HG03139 (cell line): ENCODE results near the gene FREM1.
"Not testable (repeated sequence)": the region's sequence is repeated elsewhere in the genome, so short reads cannot be mapped to it uniquely, and the experiment has no call there.

Experiments used
- ATAC-seq: cut with Tn5 transposase; IDR thresholded peaks from one replicate; pipeline ENCODE4 v1.9.1; 2021; ENCODE audit not compliant: unreplicated experiment

Gene FREM1, protein sequence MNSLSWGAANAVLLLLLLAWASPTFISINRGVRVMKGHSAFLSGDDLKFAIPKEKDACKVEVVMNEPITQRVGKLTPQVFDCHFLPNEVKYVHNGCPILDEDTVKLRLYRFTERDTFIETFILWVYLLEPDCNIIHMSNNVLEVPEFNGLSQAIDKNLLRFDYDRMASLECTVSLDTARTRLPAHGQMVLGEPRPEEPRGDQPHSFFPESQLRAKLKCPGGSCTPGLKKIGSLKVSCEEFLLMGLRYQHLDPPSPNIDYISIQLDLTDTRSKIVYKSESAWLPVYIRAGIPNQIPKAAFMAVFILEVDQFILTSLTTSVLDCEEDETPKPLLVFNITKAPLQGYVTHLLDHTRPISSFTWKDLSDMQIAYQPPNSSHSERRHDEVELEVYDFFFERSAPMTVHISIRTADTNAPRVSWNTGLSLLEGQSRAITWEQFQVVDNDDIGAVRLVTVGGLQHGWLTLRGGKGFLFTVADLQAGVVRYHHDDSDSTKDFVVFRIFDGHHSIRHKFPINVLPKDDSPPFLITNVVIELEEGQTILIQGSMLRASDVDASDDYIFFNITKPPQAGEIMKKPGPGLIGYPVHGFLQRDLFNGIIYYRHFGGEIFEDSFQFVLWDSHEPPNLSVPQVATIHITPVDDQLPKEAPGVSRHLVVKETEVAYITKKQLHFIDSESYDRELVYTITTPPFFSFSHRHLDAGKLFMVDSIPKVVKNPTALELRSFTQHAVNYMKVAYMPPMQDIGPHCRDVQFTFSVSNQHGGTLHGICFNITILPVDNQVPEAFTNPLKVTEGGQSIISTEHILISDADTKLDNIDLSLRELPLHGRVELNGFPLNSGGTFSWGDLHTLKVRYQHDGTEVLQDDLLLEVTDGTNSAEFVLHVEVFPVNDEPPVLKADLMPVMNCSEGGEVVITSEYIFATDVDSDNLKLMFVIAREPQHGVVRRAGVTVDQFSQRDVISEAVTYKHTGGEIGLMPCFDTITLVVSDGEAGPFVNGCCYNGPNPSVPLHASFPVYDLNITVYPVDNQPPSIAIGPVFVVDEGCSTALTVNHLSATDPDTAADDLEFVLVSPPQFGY (N-terminal part only)

DNA sequence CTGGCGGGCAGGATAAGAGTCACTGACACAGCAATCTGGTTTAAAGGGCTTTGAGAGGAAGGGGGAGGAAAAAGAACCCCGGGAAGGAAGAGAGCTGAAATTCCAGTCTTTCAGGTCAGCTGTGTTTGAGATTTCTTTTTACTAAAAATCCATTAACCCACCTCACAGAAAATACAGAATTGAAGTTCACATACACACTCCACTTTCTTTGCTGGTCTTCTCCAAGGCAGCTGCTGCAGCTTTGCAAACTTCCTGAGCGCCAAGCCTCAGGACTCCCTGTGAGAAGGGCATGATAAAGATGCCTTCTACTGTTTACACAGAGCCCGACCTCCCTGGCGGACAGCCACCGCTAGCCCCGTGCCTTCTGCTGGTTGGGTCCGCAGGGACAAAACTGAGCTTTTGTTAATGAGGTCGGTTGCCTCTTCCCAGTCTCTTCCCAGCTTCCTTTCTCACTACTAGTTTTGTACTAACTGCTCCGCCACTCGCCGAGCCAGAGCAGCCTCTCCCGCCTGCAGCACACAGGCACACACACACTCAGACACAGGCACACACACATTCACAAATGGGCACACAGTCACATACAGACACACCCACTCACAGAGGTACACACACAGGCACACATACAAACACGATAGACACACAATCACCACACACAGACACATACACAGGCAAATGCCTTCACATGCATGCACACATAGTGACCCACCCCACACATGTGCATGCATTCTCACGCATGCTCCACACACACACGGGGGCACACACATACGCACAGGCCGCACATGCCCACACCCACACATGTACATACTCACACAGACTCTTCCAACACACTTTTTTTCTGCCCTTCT is at the start of gene FREM1:
Gene FREM1 (minus strand): TSS at position 468 of the 845 bp plus-strand sequence. CDS start 41,451 bp downstream, outside the sequence.
- no peak for ATAC-seq

DNA sequence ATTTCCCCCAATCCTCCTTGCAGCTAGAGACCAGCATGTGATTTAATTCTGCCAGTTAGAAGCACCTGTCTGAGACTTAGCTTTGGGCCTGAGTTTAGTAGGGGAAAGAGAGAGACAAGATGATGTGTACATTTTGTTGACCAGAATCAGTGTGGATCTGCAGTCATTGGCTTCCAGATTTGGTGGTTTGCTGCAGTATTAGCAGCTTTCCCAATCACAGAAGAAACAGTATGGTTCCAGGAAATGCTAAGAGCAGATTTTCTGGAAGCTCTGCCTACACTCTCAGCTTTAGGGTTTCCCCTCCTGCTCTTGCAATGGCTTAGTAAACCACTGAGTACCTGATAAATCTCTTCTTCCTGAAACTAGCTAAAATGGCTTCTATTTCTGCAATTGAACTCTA is 48.8 kb upstream of the FREM1 start:
- ATAC-seq, result no peak

DNA sequence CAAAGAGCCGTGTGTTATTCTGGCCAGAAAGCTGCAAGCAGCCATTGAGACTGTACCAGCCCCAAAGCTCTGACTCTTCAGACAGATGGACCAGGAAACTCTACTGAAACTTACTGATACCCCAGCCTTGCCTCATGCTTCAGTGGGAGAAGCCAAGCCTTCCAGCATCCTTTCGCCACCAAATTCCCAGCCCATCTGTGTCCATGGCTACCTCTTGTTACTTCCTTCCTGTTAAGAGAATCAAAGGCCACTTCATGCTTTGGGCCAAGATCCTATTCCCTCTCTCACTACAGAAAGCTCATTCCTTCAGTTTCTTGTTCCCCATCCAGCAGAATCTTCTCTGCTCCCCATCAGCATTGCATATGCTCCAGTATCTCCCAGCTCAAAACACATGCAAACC is 46.9 kb upstream of the FREM1 start:
- ATAC-seq, result no peak

GRCh38 chr9:14956208-14956607 is 46.0 kb upstream of the FREM1 start:
- ATAC-seq, result no peak

GRCh38 chr9:14945351-14945750 is 35.1 kb upstream of the FREM1 start:
- ATAC-seq, result no peak

GRCh38 chr9:14941501-14942405 is 31.5 kb upstream of the FREM1 start:
- no peak for ATAC-seq

DNA sequence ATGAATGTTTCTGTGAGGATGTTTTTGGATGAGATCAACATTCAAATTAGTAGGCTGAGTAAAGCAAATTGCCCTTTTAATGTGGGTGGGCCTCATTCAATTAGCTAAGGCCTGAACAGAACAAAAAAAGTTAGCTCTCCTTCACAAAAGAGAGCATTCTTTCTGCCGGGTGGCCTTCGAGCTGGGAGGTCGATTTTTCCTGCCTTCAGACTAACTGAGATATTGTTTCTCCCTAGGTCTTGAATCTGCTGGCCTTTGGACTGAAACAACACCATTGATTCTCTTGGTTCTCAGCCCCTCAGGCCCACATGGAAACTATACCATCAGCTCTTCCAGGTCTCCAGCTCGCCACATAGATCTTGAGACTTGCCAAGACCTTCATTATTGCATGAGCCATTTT is 29.1 kb upstream of the FREM1 start:
- ATAC-seq, result no peak

DNA sequence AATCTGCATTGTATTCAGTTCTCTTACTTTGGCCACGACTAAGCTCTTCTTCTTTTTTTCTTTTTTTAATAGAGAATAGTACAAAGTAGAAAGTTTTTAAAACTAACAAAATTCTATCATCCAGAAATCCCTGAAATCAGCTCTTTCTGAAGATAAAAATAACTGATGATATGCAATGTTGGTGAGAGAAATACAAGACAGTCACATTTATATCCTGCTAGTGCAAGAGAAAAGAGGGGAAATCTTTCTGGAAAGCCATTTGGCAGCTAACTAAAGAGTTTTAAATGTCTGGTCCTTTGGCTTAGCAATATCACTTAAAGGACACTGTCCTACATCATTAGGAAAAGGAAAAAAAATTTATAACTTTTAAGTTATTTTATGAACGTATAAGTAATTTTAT is 27.0 kb upstream of the FREM1 start:
- no peak for ATAC-seq

DNA sequence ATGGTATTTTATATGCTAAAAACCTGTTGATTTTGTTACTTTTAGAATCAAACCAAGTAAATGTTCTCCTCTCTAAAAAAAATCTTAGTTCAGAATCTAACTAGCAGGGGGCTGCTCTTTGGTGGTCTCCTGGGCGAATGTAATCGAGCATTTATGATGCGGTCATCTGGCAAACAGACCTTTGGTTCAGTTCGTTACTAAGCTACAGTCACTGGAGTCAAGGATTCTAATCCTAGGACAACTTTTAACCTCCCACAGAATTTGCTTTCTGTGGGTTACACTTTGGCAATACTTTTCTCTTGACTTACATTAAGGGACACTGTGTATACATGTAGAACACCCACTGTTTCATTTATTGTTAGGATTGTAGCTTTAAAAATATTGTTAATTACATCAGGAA is 26.3 kb upstream of the FREM1 start:
- ATAC-seq, result no peak

GRCh38 chr9:14935964-14936363 is 25.7 kb upstream of the FREM1 start:
- no peak for ATAC-seq

DNA sequence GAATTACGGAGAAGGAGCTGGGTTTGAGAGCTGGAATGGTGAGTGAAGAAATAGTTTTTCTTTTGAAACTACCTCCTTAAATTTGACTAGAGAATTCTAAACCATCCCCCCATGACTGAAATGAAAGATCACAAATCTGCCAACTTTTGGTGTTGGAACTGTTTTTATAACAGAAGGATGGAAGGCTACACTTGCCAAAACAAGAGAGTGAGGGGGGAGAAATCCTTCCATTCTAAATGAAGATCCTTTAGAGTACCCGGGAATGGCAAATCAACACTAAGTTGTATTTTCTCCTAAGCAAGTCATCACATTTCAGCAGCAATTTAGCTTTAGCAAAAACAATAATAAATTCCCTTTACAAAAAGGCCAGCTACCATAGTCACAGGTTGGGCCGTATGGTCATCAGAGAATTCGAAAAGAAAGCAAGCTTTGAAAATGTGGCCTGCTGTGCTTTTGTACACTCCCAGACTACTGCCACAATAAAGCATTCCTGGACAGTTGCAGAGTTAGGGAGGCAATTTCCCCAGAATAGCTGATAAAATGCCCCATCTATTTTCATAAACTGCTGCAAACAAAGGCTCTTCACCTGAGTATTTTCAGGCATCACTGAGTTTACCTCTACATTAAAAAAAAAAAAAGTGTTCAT is 25.0 kb upstream of the FREM1 start:
- ATAC-seq, result no peak

- no peak for ATAC-seq
Measured at GRCh38 chr9:14932641-14933040, 22.4 kb upstream of the FREM1 start.

DNA sequence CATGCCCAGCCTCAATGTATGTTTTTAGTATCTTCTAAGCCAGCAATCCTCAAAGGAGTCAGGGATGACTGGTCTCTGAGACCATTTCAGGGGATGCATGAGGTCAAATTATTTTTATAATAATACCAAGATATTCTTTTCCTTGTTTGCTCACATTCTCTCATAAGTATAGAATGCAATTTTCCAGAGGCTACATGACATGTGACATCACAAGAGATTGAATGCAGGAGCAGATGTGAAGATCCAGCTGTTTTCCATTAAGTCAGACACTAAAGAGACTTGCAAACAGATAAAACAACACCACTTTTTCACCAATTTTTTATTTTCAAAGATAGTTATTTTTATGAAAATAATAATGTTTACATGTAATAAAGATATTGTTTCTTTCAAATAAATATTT is 22.0 kb upstream of the FREM1 start:
- no peak for ATAC-seq

DNA sequence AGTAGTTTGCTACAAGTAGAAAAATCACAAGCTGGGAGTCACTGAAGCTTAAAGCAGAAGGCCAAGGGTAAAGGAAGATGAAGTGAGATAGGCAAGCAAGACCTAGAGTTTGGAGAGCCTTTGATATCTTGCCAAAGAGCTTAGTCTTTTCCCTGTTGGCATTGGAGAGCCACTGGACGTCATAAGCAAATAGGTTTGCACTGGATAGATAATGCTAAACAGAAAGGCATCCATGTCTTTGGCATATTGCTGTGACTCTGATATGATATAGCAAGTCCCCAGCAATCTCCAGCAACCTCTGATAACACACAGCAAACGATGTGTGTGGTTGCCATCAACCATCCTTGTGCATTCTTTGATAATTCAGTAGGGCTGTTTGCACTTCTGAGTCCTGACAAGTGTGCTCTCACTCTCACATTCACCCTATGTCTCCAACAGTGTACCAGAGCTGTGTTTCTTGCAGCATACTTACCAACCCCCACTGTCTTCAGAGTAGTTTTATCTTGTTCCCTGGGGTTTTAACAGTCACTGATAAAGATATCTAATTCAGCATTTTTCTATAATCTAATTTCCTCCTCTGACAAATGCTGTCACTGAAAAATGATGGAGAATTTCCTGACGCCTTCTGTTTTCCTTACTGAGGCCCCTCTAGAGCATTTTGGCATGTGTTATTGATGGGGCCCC is 16.9 kb upstream of the FREM1 start:
- no peak for ATAC-seq

DNA sequence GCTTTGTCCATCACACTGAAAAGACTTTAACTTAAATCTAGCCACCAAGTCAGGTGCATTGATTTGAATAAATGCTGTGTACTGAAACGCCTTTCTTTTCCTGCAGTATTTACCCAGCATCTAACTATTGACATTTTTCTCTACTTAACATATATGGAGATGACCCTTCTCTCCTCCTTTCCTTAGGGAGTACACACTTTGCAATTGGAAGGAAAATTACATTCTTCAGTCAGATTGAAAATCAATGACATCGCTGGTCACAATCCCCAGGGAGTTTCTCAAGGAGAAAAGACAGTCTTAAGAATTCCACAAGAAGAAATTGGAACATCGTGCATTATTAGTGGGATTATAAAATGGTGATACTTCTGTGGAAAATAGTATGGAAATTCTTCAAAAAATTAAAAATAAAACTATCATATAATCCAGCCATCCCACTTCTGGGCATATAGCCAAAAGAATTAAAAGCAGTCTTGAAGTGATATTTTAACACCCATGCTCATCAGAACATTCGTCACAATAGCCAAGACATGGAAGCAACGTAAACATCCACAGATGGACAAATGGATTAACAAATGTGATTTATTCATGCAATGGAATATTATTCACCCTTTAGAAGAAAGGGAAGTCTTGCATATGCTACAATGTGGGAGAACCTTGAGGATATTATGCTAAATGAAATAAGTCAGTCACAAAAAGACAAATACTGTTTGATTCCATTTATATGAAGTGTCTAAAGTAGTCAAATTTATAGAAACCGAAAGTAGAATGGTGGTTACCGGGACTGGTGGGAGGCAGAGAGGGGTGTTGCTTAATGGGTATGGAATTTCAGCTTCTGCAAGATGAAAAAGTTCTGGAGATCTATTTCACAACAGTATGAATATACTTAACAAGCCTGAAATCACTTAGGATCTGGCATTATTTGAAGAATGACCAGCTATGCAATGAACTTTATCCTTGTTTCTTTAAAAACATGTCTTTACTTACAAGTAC is 14.3 kb upstream of the FREM1 start:
- no peak for ATAC-seq

DNA sequence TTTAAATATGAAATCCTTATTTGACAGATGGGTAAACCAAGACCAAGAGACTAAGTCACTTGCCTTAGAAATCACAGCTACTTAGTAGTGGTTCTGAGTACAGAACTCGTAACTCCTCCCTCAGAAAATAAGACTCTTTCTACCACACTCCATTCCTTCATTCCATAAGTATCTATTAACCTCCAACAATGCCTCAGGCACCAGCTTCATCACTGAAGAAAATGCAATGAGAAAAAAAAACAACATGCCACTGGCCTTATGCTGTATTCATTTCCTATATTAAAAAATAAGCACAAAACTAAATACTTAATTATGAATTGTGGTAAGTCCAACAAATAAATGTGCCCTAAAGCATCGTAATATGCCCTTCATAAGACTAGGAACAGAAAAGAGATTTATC is 13.5 kb upstream of the FREM1 start:
- ATAC-seq, result no peak

DNA sequence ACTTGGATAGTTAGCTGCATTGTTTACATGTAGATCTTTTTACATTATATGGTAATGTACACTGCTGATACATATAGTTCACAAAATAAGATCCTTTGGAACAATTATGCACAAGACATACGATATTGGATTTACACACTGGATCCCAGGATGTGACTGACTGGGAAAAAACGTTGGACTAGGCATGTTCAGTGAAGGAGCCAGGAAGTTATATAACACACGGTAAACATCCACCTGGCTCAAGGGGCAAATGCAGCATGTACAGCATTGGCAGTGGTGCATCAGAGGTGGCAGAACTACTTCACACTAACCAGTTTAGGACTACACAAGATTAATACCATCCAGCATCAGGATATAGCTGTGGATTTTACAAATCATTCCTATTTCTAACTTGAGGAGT is 10.6 kb upstream of the FREM1 start:
- ATAC-seq, result not testable (repeated sequence)

- ATAC-seq, result no peak
Measured at GRCh38 chr9:14913366-14913765, 3.1 kb upstream of the FREM1 start.
